Neural progenitor cell (in vitro differentiated cells): Measurements from ENCODE around the gene SNRPF. TPM values are rescaled to one million over a fixed set of nuclear protein-coding genes. Genes with fewer than 3 reads are reported as not detected.

ENCODE experiments used
- DNase-seq: peaks from one replicate; pipeline ENCODE4 v3.0.0-alpha.2; 2016; ENCODE audit warnings: low spot score
- H2AFZ ChIP-seq: fragments of 200-600 bp; sonication (generic); replicated peaks from 2 replicates; pipeline ENCODE4 v1.6.1; 2016; ENCODE audit warnings: antibody characterized with exemption
- H3F3A ChIP-seq: fragments of 200-600 bp; sonication (generic); 2 replicates; pipeline ENCODE4 v1.6.1; 2016; ENCODE audit warnings: antibody characterized with exemption, low read depth
- H3K27ac ChIP-seq: fragments of 200-600 bp; sonication (generic); 2 replicates; pipeline ENCODE4 v1.5.1; 2016; ENCODE audit warnings: mild to moderate bottlenecking
- H3K27me3 ChIP-seq: fragments of 200-600 bp; sonication (generic); 2 replicates; pipeline ENCODE4 v1.6.1; 2016; ENCODE audit warnings: mild to moderate bottlenecking, moderate library complexity
- H3K36me3 ChIP-seq: fragments of 200-600 bp; sonication (generic); 2 replicates; pipeline ENCODE4 v1.5.1; 2016
- H3K4me1 ChIP-seq: fragments of 200-600 bp; sonication (generic); 2 replicates; pipeline ENCODE4 v1.6.1; 2016; ENCODE audit warnings: mixed run types
- H3K4me2 ChIP-seq: fragments of 200-600 bp; sonication (generic); 2 replicates; pipeline ENCODE4 v1.6.1; 2016
- H3K4me3 ChIP-seq: fragments of 200-600 bp; sonication (generic); 2 replicates; pipeline ENCODE4 v1.5.1; 2016
- H3K79me2 ChIP-seq: fragments of 200-600 bp; sonication (generic); 2 replicates; pipeline ENCODE4 v1.6.1; 2016; ENCODE audit warnings: low read depth
- H3K9ac ChIP-seq: fragments of 200-600 bp; sonication (generic); 2 replicates; pipeline ENCODE4 v1.6.1; 2016
- H3K9me3 ChIP-seq: fragments of 200-600 bp; sonication (generic); 2 replicates; pipeline ENCODE4 v1.5.1; 2016; ENCODE audit warnings: low read depth
- H4K20me1 ChIP-seq: fragments of 200-600 bp; sonication (generic); 2 replicates; pipeline ENCODE4 v1.6.1; 2016; ENCODE audit warnings: low read depth
- H3K27ac Mint-ChIP-seq: 3 replicates; pipeline ENCODE4 v1.8.0; 2021; ENCODE audit warnings: mixed read lengths
- H3K27me3 Mint-ChIP-seq: 2 replicates; pipeline ENCODE4 v1.8.0; 2022; ENCODE audit warnings: low read depth, mild to moderate bottlenecking, inconsistent platforms, moderate library complexity, mixed read lengths; ENCODE audit not compliant: insufficient read depth
- H3K36me3 Mint-ChIP-seq: 3 replicates; pipeline ENCODE4 v1.8.0; 2021; ENCODE audit warnings: mixed read lengths
- H3K4me1 Mint-ChIP-seq: 3 replicates; pipeline ENCODE4 v1.8.0; 2021; ENCODE audit warnings: mixed read lengths
- H3K4me3 Mint-ChIP-seq: 3 replicates; pipeline ENCODE4 v1.8.0; 2021; ENCODE audit warnings: mild to moderate bottlenecking, moderate library complexity, mixed read lengths
- H3K9me3 Mint-ChIP-seq: 3 replicates; pipeline ENCODE4 v1.8.0; 2020; ENCODE audit warnings: mixed read lengths
- CTCF ChIP-seq: fragments of 200-600 bp; sonication (generic); IDR thresholded peaks from 2 replicates; pipeline ENCODE4 v1.5.1; 2017; ENCODE audit warnings: antibody characterized with exemption, mild to moderate bottlenecking
- EZH2 ChIP-seq: fragments of 200-600 bp; sonication (generic); IDR thresholded peaks from 2 replicates; pipeline ENCODE4 v1.6.1; 2017; ENCODE audit warnings: antibody characterized with exemption, mild to moderate bottlenecking, moderate library complexity
- EZH2phosphoT487 ChIP-seq: fragments of 200-600 bp; sonication (generic); IDR thresholded peaks from 2 replicates; pipeline ENCODE4 v1.6.1; 2017; ENCODE audit warnings: antibody characterized with exemption
- total RNA-seq: library from RNA; depleted of rRNA; stranded (reverse); fragments of >200 nt; gene quantifications from 2 replicates; pipeline ENCODE4 v1.2.3, GENCODE V29; 2015; ENCODE audit warnings: low replicate concordance

The SNRPF gene
- total RNA-seq, 1 donor from 2014 or later = 49.7 TPM

- Histone ChIP-seq H3F3A (peaks cover 12% of the 10 kb centered on the region), H2AFZ (no peak overlapping the region), H3K9ac (peak overlapping the region; percentile 93), H3K79me2 (peaks cover 65% of the 10 kb centered on the region), H3K36me3 (peaks cover 32% of the 10 kb centered on the region), H3K9me3 (peaks cover 16% of the 10 kb centered on the region), H3K27ac (no peak overlapping the region), H4K20me1 (peaks cover 17% of the 10 kb centered on the region), H3K27me3 (no peaks in the 10 kb centered on the region), H3K4me2 (peak overlapping the region; percentile 92), H3K4me3 (peak overlapping the region; percentile 95), H3K4me1 (peaks cover 11% of the 10 kb centered on the region)
- Mint-ChIP-seq H3K36me3 (peaks cover 29% of the 10 kb centered on the region), H3K27me3 (no peaks in the 10 kb centered on the region), H3K4me1 (no peaks in the 10 kb centered on the region), H3K27ac (no peak overlapping the region), H3K4me3 (no peak overlapping the region), H3K9me3 (peaks cover 13% of the 10 kb centered on the region)
- TF ChIP-seq CTCF (no peak), EZH2phosphoT487 (no peak), EZH2 (no peak)
- no peak for DNase-seq
These were observed 1.4 kb downstream of the SNRPF start for GRCh38 chr12:95859947-95860850.

- Mint-ChIP-seq H3K27me3 (no peaks in the 10 kb centered on the region), H3K36me3 (peaks cover 33% of the 10 kb centered on the region), H3K27ac (no peak overlapping the region), H3K4me1 (no peaks in the 10 kb centered on the region), H3K4me3 (no peak overlapping the region), H3K9me3 (peaks cover 13% of the 10 kb centered on the region)
- Histone ChIP-seq H3K9me3 (peaks cover 16% of the 10 kb centered on the region), H3K4me1 (peaks cover 11% of the 10 kb centered on the region), H3K9ac (no peak overlapping the region), H2AFZ (no peak overlapping the region), H3K27me3 (no peaks in the 10 kb centered on the region), H3K79me2 (peaks cover 80% of the 10 kb centered on the region), H3F3A (peaks cover 23% of the 10 kb centered on the region), H3K36me3 (peaks cover 50% of the 10 kb centered on the region), H4K20me1 (peaks cover 17% of the 10 kb centered on the region), H3K4me2 (no peak overlapping the region), H3K27ac (no peak overlapping the region), H3K4me3 (no peak overlapping the region)
- TF ChIP-seq EZH2 (no peak), CTCF (no peak)
- DNase-seq = no peak
These were observed 3.3 kb downstream of the SNRPF start for GRCh38 chr12:95862038-95862437.

- Histone ChIP-seq H3K4me3 (no peak overlapping the region), H3K4me1 (peaks cover 6% of the 10 kb centered on the region), H3K9me3 (peaks cover 16% of the 10 kb centered on the region), H4K20me1 (peaks cover 17% of the 10 kb centered on the region), H3K27me3 (no peaks in the 10 kb centered on the region), H3K36me3 (peaks cover 54% of the 10 kb centered on the region), H3F3A (peaks cover 14% of the 10 kb centered on the region), H3K4me2 (no peak overlapping the region), H3K27ac (no peak overlapping the region), H3K79me2 (peaks cover 80% of the 10 kb centered on the region), H3K9ac (no peak overlapping the region), H2AFZ (no peak overlapping the region)
- Mint-ChIP-seq H3K9me3 (peaks cover 13% of the 10 kb centered on the region), H3K4me3 (no peak overlapping the region), H3K27ac (no peak overlapping the region), H3K27me3 (no peaks in the 10 kb centered on the region), H3K36me3 (peaks cover 37% of the 10 kb centered on the region), H3K4me1 (no peaks in the 10 kb centered on the region)
- TF ChIP-seq EZH2phosphoT487 (no peak), CTCF (no peak), EZH2 (no peak)
- DNase-seq = no peak
These were observed 4.6 kb downstream of the SNRPF start for GRCh38 chr12:95863337-95863736.
